AG04450 (cell line): ENCODE data around the gene KDSR. TPM values are rescaled to one million over a fixed set of nuclear protein-coding genes. Genes with fewer than 3 reads are reported as not detected.

Source experiments
- CTCF ChIA-PET: fragments of 300-600, 350-600 bp; formaldehyde crosslinking; extraction: SDS; loops from one replicate; lab custom pipeline; 2022; ENCODE audit warnings: antibody characterized with exemption, inconsistent platforms; lab: Charles Lee
- POLR2A ChIA-PET: fragments of 350-600 bp; formaldehyde crosslinking; extraction: SDS; loops from one replicate; lab custom pipeline; 2021; ENCODE audit warnings: antibody characterized with exemption, inconsistent platforms; lab: Yijun Ruan, JAX
- DNase-seq: peaks from one replicate; pipeline ENCODE4 v3.0.0-alpha.2; 2011; ENCODE audit warnings: low read depth, low spot score
- H3K27ac ChIP-seq: one replicate; pipeline ENCODE4 v1.5.1; 2012; ENCODE audit warnings: low read depth, low read length, control low read depth
- H3K27me3 ChIP-seq: one replicate; pipeline ENCODE4 v1.6.0; 2012; ENCODE audit warnings: low read length; ENCODE audit not compliant: control insufficient read depth, insufficient read depth
- H3K4me3 ChIP-seq: 2 replicates; pipeline ENCODE4 v1.5.1; 2011; ENCODE audit warnings: mild to moderate bottlenecking, low read depth, low read length, control low read depth
- H3K9me3 ChIP-seq: 2 replicates; pipeline ENCODE4 v1.5.1; 2012; ENCODE audit warnings: low read length; ENCODE audit not compliant: control insufficient read depth, insufficient read depth
- CTCF ChIP-seq: IDR thresholded peaks from 2 replicates; pipeline ENCODE4 v1.5.1; 2011; ENCODE audit warnings: low read depth, low read length, control low read depth, inconsistent platforms
- polyA plus RNA-seq: library from polyadenylated mRNA; depleted of rRNA; stranded (reverse); fragments of >200 nt; gene quantifications from 2 replicates; pipeline ENCODE4 v1.2.3, GENCODE V29; 2011

Gene KDSR
- polyA plus RNA-seq, 1 experiment, result 39.9 TPM

GRCh38 chr18:63314062-63314790 is 52.8 kb downstream of the KDSR start:
- no peak overlapping the region for H3K4me3 ChIP-seq
- TF ChIP-seq CTCF, result no peak
- H3K27ac ChIP-seq, result no peak overlapping the region
- no peaks in the 10 kb centered on the region for H3K9me3 ChIP-seq
- H3K27me3 ChIP-seq, result peaks cover 18% of the 10 kb centered on the region
- CTCF ChIA-PET, result interaction anchor here (1.1 to 2.0 kb wide), 3 partner anchors 9 to 728 kb away, joined by 3 to 8 read pairs (median 4); no protein-coding TSS in a partner anchor
- no peak for DNase-seq
- POLR2A ChIA-PET, result interaction anchor here (0.6 kb wide), 1 partner anchor 281 kb away, joined by 3 read pairs; no protein-coding TSS in a partner anchor

GRCh38 chr18:63313396-63313917 is 53.5 kb downstream of the KDSR start:
- TF ChIP-seq CTCF, result no peak
- no peak overlapping the region for H3K27ac ChIP-seq
- ChIA-PET POLR2A (interaction anchor here (0.6 kb wide), 1 partner anchor 280 kb away, joined by 3 read pairs; no protein-coding TSS in a partner anchor), CTCF (interaction anchor here (1.1 to 2.0 kb wide), 3 partner anchors 10 to 727 kb away, joined by 3 to 8 read pairs (median 4); no protein-coding TSS in a partner anchor)
- H3K4me3 ChIP-seq, result no peak overlapping the region
- DNase-seq, result no peak
- H3K27me3 ChIP-seq, result peaks cover 11% of the 10 kb centered on the region
- H3K9me3 ChIP-seq, result no peaks in the 10 kb centered on the region

- CTCF ChIA-PET, result no interaction called here
- Histone ChIP-seq H3K9me3 (no peaks in the 10 kb centered on the region), H3K27ac (no peak overlapping the region), H3K4me3 (no peak overlapping the region), H3K27me3 (peaks cover 6% of the 10 kb centered on the region)
- no peak for DNase-seq
- POLR2A ChIA-PET, result no interaction called here
- no peak for TF ChIP-seq CTCF
These were observed 54.1 kb downstream of the KDSR start for GRCh38 chr18:63312737-63313395.

GRCh38 chr18:63312019-63312409 is 55.0 kb downstream of the KDSR start:
- POLR2A ChIA-PET, result no interaction called here
- CTCF ChIA-PET, result no interaction called here
- Histone ChIP-seq H3K27ac (no peak overlapping the region), H3K27me3 (peaks cover 5% of the 10 kb centered on the region), H3K9me3 (no peaks in the 10 kb centered on the region), H3K4me3 (no peak overlapping the region)
- no peak for TF ChIP-seq CTCF
- DNase-seq, result no peak
